GM23338 (cell line): ENCODE measurements around the gene STARD4. TPM values are rescaled to one million over a fixed set of nuclear protein-coding genes. Genes with fewer than 3 reads are reported as not detected.

Experiments
- ATAC-seq: fragments of 200-7000 bp; cut with Tn5 transposase; 3 replicates; pipeline ENCODE4 v1.9.1; 2020
- DNase-seq: peaks from one replicate; pipeline ENCODE4 v3.0.0-alpha.2; 2015; ENCODE audit warnings: low spot score
- H2AFZ ChIP-seq: fragments of 200-600 bp; sonication (generic); 2 replicates; pipeline ENCODE4 v1.8.0; 2016; ENCODE audit warnings: antibody characterized with exemption, mild to moderate bottlenecking, moderate library complexity
- H3F3A ChIP-seq: fragments of 200-600 bp; sonication (generic); replicated peaks from 2 replicates; pipeline ENCODE4 v1.8.0; 2017; ENCODE audit warnings: antibody characterized with exemption, mixed run types, low read depth
- H3K27ac ChIP-seq: fragments of 200-600 bp; sonication (generic); 2 replicates; pipeline ENCODE4 v1.6.1; 2016; ENCODE audit warnings: low read depth
- H3K27me3 ChIP-seq: fragments of 200-600 bp; sonication (generic); 2 replicates; pipeline ENCODE4 v1.8.0; 2016; ENCODE audit warnings: mild to moderate bottlenecking, mixed run types, moderate library complexity; ENCODE audit not compliant: insufficient read depth
- H3K36me3 ChIP-seq: fragments of 200-600 bp; sonication (generic); 2 replicates; pipeline ENCODE4 v1.8.0; 2016; ENCODE audit warnings: mild to moderate bottlenecking; ENCODE audit not compliant: insufficient read depth
- H3K4me1 ChIP-seq: fragments of 200-600 bp; sonication (generic); 2 replicates; pipeline ENCODE4 v1.8.0; 2016; ENCODE audit warnings: mild to moderate bottlenecking, moderate library complexity; ENCODE audit not compliant: insufficient read depth
- H3K4me2 ChIP-seq: fragments of 200-600 bp; sonication (generic); 2 replicates; pipeline ENCODE4 v1.7.1; 2017; ENCODE audit warnings: mixed run types
- H3K4me3 ChIP-seq: fragments of 200-600 bp; sonication (generic); 2 replicates; pipeline ENCODE4 v1.6.1; 2016; ENCODE audit warnings: mixed run types
- H3K79me2 ChIP-seq: fragments of 200-600 bp; sonication (generic); replicated peaks from 2 replicates; pipeline ENCODE4 v1.8.0; 2017; ENCODE audit warnings: mild to moderate bottlenecking; ENCODE audit not compliant: insufficient read depth
- H3K9me2 ChIP-seq: fragments of 200-600 bp; sonication (generic); 2 replicates; pipeline ENCODE4 v1.8.0; 2017; ENCODE audit not compliant: insufficient read depth
- H4K20me1 ChIP-seq: fragments of 200-600 bp; sonication (generic); replicated peaks from 2 replicates; pipeline ENCODE4 v1.8.0; 2017; ENCODE audit warnings: mild to moderate bottlenecking; ENCODE audit not compliant: insufficient read depth
- H3K27ac Mint-ChIP-seq: 2 replicates; pipeline ENCODE4 v1.8.0; 2020; ENCODE audit warnings: inconsistent platforms, mild to moderate bottlenecking, moderate library complexity, mixed read lengths
- H3K27me3 Mint-ChIP-seq: 3 replicates; pipeline ENCODE4 v1.8.0; 2022; ENCODE audit warnings: low read depth, mild to moderate bottlenecking, moderate library complexity, mixed read lengths, inconsistent platforms; ENCODE audit not compliant: insufficient read depth, poor library complexity
- H3K36me3 Mint-ChIP-seq: 3 replicates; pipeline ENCODE4 v1.8.0; 2021; ENCODE audit warnings: low read depth, mild to moderate bottlenecking, inconsistent platforms, moderate library complexity, mixed read lengths
- H3K4me1 Mint-ChIP-seq: 3 replicates; pipeline ENCODE4 v1.8.0; 2020; ENCODE audit warnings: mild to moderate bottlenecking, inconsistent platforms, mixed read lengths
- H3K4me3 Mint-ChIP-seq: 3 replicates; pipeline ENCODE4 v1.8.0; 2021; ENCODE audit warnings: moderate library complexity, mild to moderate bottlenecking, inconsistent platforms, mixed read lengths
- H3K9me3 Mint-ChIP-seq: 3 replicates; pipeline ENCODE4 v1.8.0; 2020; ENCODE audit warnings: moderate library complexity, mild to moderate bottlenecking, inconsistent platforms, mixed read lengths
- EZH2 ChIP-seq: fragments of 200-600 bp; sonication (generic); IDR thresholded peaks from one replicate; pipeline ENCODE4 v1.8.0; 2017; ENCODE audit warnings: antibody characterized with exemption, mild to moderate bottlenecking, low read depth; ENCODE audit not compliant: unreplicated experiment
- POLR2AphosphoS5 ChIP-seq: IDR thresholded peaks from 2 replicates; pipeline ENCODE4 v1.6.1; 2016; ENCODE audit warnings: antibody characterized with exemption, low read depth
- ZNF462 ChIP-seq: fragments of 250-450 bp; sonication (Bioruptor Pico); IDR thresholded peaks from 2 replicates; pipeline ENCODE4 v1.5.0; 2020; ENCODE audit warnings: mild to moderate bottlenecking, moderate library complexity
- polyA plus RNA-seq: library from polyadenylated mRNA; unstranded; fragments of >200 nt; fragmentation: Nextera tagmentation; extraction: Ambion mirVana; gene quantifications from 2 replicates; pipeline ENCODE4 v1.2.1, GENCODE V29; 2016
- total RNA-seq: library from RNA; depleted of rRNA; stranded (reverse); fragments of >200 nt; shearing (Covaris generic); gene quantifications from 2 replicates; pipeline ENCODE4 v1.2.3, GENCODE V29; 2014

STARD4 gene
- total and polyA plus RNA-seq, 2 experiments from 2014 or later, result 25.0 to 92.0 TPM

GRCh38 chr5:111493031-111493430 is 19.3 kb downstream of the STARD4 start:
- H3K36me3 Mint-ChIP-seq, result peaks cover 12% of the 10 kb centered on the region; the same call in 2 of the 3 replicates

More at GRCh38 chr5:111493031-111493430, 19.3 kb downstream of the STARD4 start:
- H3K4me3 Mint-ChIP-seq, result no peak overlapping the region
- 0 out of 2 replicates have a peak, but pooled peaks have one; percentile 16 for TF ChIP-seq POLR2AphosphoS5
- TF ChIP-seq EZH2, result no peak
- no peak for TF ChIP-seq ZNF462 (CRISPR knock-in tag)
- H4K20me1 ChIP-seq, result no peaks in the 10 kb centered on the region
- H3K9me3 Mint-ChIP-seq, result no peaks in the 10 kb centered on the region
- no peak for ATAC-seq
- H2AFZ ChIP-seq, result no peak overlapping the region
- H3K79me2 ChIP-seq, result no peaks in the 10 kb centered on the region
- peaks cover 3% of the 10 kb centered on the region; the same call in 1 of the 2 replicates for H3K36me3 ChIP-seq
- no peak overlapping the region for H3K4me3 ChIP-seq
- no peak for DNase-seq
- no peak overlapping the region for H3K4me2 ChIP-seq
- H3K4me1 Mint-ChIP-seq, result peaks cover 12% of the 10 kb centered on the region; the same call in 2 of the 3 replicates
- H3F3A ChIP-seq, result no peaks in the 10 kb centered on the region
- no peaks in the 10 kb centered on the region for H3K27me3 ChIP-seq
- no peaks in the 10 kb centered on the region for H3K9me2 ChIP-seq
- peaks cover 10% of the 10 kb centered on the region for H3K4me1 ChIP-seq
- H3K27ac Mint-ChIP-seq, result peak overlapping the region; percentile 37; the same call in 1 of the 2 replicates
- no peaks in the 10 kb centered on the region for H3K27me3 Mint-ChIP-seq
- peak overlapping the region; percentile 6; the same call in 1 of the 2 replicates for H3K27ac ChIP-seq
